Frontal cortex (tissue), 4 donors: Measurements from ENCODE around the gene PRKN. TPM values are rescaled to one million over a fixed set of nuclear protein-coding genes. Genes with fewer than 3 reads are reported as not detected.
A peak's percentile ranks its signal among the peaks of the same experiment; 100 is the strongest.

Experiments used
- DNase-seq, 2 donors: peaks; one replicate each; pipeline ENCODE4 v3.0.0; 2012; ENCODE audit warnings: low spot score in 2 of 2
- FAIRE-seq: peaks from 2 replicates; lab custom pipeline; 2012; peaks lifted over from hg19 to GRCh38; lab: Jason Lieb, UNC
- total RNA-seq: library from RNA; depleted of rRNA; stranded (reverse); fragments of >200 nt; gene quantifications from one replicate; pipeline ENCODE4 v1.2.3, GENCODE V29; 2014
- donor health status: control.
- donor health status: control.
- donor health status: control.

PRKN gene
- total RNA-seq, 1 donor from 2014 or later: 6.1 TPM

GRCh38 chr6:162273986-162274385, 453.6 kb downstream of the PRKN start:
- DNase-seq: no peak
- FAIRE-seq: peak; percentile 17

GRCh38 chr6:162271922-162272321, 455.6 kb downstream of the PRKN start:
- FAIRE-seq (no peak), DNase-seq (no peak)

GRCh38 chr6:162270966-162271365, 456.6 kb downstream of the PRKN start:
- FAIRE-seq (no peak), DNase-seq (no peak)

GRCh38 chr6:162267641-162268040, 459.9 kb downstream of the PRKN start:
- peak; percentile 53 for FAIRE-seq
- no peak for DNase-seq

- DNase-seq (no peak), FAIRE-seq (no peak)
Observed at GRCh38 chr6:162267126-162267525, 460.4 kb downstream of the PRKN start.

GRCh38 chr6:162264581-162264980, 463.0 kb downstream of the PRKN start:
- DNase-seq: no peak
- no peak for FAIRE-seq

GRCh38 chr6:162262466-162263196, 464.9 kb downstream of the PRKN start:
- DNase-seq (no peak), FAIRE-seq (no peak)

- no peak for DNase-seq
- no peak for FAIRE-seq
Observed at GRCh38 chr6:162261598-162261997, 466.0 kb downstream of the PRKN start.

GRCh38 chr6:162260027-162260426, 467.5 kb downstream of the PRKN start:
- no peak for FAIRE-seq
- no peak for DNase-seq

- DNase-seq (no peak), FAIRE-seq (no peak)
Observed at GRCh38 chr6:162258647-162259046, 468.9 kb downstream of the PRKN start.

- DNase-seq (no peak), FAIRE-seq (no peak)
Observed at GRCh38 chr6:162256361-162256760, 471.2 kb downstream of the PRKN start.

- FAIRE-seq (no peak), DNase-seq (no peak)
Observed at GRCh38 chr6:162251257-162251656, 476.3 kb downstream of the PRKN start.

- FAIRE-seq (no peak), DNase-seq (no peak)
Observed at GRCh38 chr6:162249907-162250642, 477.5 kb downstream of the PRKN start.

- no peak for DNase-seq
- no peak for FAIRE-seq
Observed at GRCh38 chr6:162245830-162246420, 481.6 kb downstream of the PRKN start.

- DNase-seq: no peak
- no peak for FAIRE-seq
Observed at GRCh38 chr6:162244031-162244430, 483.5 kb downstream of the PRKN start.

- no peak for FAIRE-seq
- no peak for DNase-seq
Observed at GRCh38 chr6:162242915-162243314, 484.7 kb downstream of the PRKN start.

GRCh38 chr6:162239330-162239729, 488.2 kb downstream of the PRKN start:
- DNase-seq (no peak), FAIRE-seq (no peak)

GRCh38 chr6:162238675-162239074, 488.9 kb downstream of the PRKN start:
- DNase-seq (no peak), FAIRE-seq (no peak)

- FAIRE-seq (no peak), DNase-seq (no peak)
Observed at GRCh38 chr6:162237331-162237730, 490.2 kb downstream of the PRKN start.

- no peak for FAIRE-seq
- DNase-seq: no peak
Observed at GRCh38 chr6:162234631-162235030, 492.9 kb downstream of the PRKN start.

GRCh38 chr6:162230147-162230752, 497.3 kb downstream of the PRKN start:
- no peak for DNase-seq
- FAIRE-seq: no peak
